T-helper 1 cell treated with Interleukin-12 subunit alpha and Interleukin-12 subunit beta and Interleukin-4 antibody, amounts not matched to agents 30 ng/mL and 1 ng/mL, for 36 hours (primary cell): ENCODE data around the gene SSBP3. TPM values are rescaled to one million over a fixed set of nuclear protein-coding genes. Genes with fewer than 3 reads are reported as not detected.
"Not testable (repeated sequence)": the region's sequence is repeated elsewhere in the genome, so short reads cannot be mapped to it uniquely, and the experiment has no call there.

Experiments
- intact Hi-C: fragments of 100-400 bp; cut with micrococcal nuclease; formaldehyde crosslinking; loops from one replicate; pipeline ENCODE4 v1.15.1; 2024
- total RNA-seq: library from RNA; stranded (reverse); gene quantifications from 2 replicates; pipeline ENCODE4 v1.2.3, GENCODE V29; 2022

The SSBP3 gene
- total RNA-seq, 1 donor from 2014 or later, result 143 TPM

GRCh38 chr1:54253480-54253879 lies 152.7 kb downstream of the SSBP3 start:
- intact Hi-C loops, result no loop called here

- intact Hi-C loops, result no loop called here
These were observed 153.7 kb downstream of the SSBP3 start for GRCh38 chr1:54252371-54252936.

- intact Hi-C loops, result no loop called here
These were observed 155.5 kb downstream of the SSBP3 start for GRCh38 chr1:54250670-54251069.

- intact Hi-C loops, result no loop called here
These were observed 156.3 kb downstream of the SSBP3 start for GRCh38 chr1:54249819-54250435.

- intact Hi-C loops, result no loop called here
These were observed 157.2 kb downstream of the SSBP3 start for GRCh38 chr1:54248966-54249365.

- intact Hi-C loops, result no loop called here
These were observed 158.2 kb downstream of the SSBP3 start for GRCh38 chr1:54247863-54248515.

- intact Hi-C loops, result no loop called here
These were observed 160.0 kb downstream of the SSBP3 start for GRCh38 chr1:54246116-54246721.

GRCh38 chr1:54245501-54245900 lies 160.7 kb downstream of the SSBP3 start:
- intact Hi-C loops, result no loop called here

GRCh38 chr1:54244655-54245054 lies 161.5 kb downstream of the SSBP3 start:
- intact Hi-C loops, result no loop called here

GRCh38 chr1:54243022-54243421 lies 163.2 kb downstream of the SSBP3 start:
- intact Hi-C loops, result no loop called here

- intact Hi-C loops, result no loop called here
These were observed 164.8 kb downstream of the SSBP3 start for GRCh38 chr1:54241364-54241763.

GRCh38 chr1:54240741-54241335 lies 165.4 kb downstream of the SSBP3 start:
- intact Hi-C loops, result no loop called here

- intact Hi-C loops, result no loop called here
These were observed 166.6 kb downstream of the SSBP3 start for GRCh38 chr1:54239631-54240031.

GRCh38 chr1:54239035-54239383 lies 167.2 kb downstream of the SSBP3 start:
- intact Hi-C loops, result no loop called here

GRCh38 chr1:54238353-54239034 lies 167.7 kb downstream of the SSBP3 start:
- intact Hi-C loops, result no loop called here

GRCh38 chr1:54237586-54237985 lies 168.6 kb downstream of the SSBP3 start:
- intact Hi-C loops, result no loop called here

- intact Hi-C loops, result no loop called here
These were observed 171.9 kb downstream of the SSBP3 start for GRCh38 chr1:54234284-54234683.

GRCh38 chr1:54233196-54233595 lies 173.0 kb downstream of the SSBP3 start:
- intact Hi-C loops, result not testable (repeated sequence)

- intact Hi-C loops, result loop anchor here (2.0 kb wide), 1 partner anchor 54 kb away; no protein-coding TSS in a partner anchor
These were observed 175.5 kb downstream of the SSBP3 start for GRCh38 chr1:54230507-54231339.

GRCh38 chr1:54229281-54229891 lies 176.8 kb downstream of the SSBP3 start:
- intact Hi-C loops, result no loop called here
